GM21786 (cell line): ENCODE measurements around the gene BCAP31.

Source experiments
- ATAC-seq: cut with Tn5 transposase; IDR thresholded peaks from one replicate; pipeline ENCODE4 v1.9.1; 2021; ENCODE audit not compliant: unreplicated experiment

Gene BCAP31

GRCh38 chrX:153657161-153657560 is 67.0 kb downstream of the BCAP31 start:
- no peak for ATAC-seq

GRCh38 chrX:153653556-153653955 is 70.6 kb downstream of the BCAP31 start:
- ATAC-seq, result no peak

- no peak for ATAC-seq
These were observed 72.6 kb downstream of the BCAP31 start for GRCh38 chrX:153651540-153652079.

- ATAC-seq, result no peak
These were observed 73.2 kb downstream of the BCAP31 start for GRCh38 chrX:153650959-153651358.
